HG03060 (cell line): Measurements from ENCODE around the gene RXFP2.
A peak's percentile ranks its signal among the peaks of the same experiment; 100 is the strongest.

Experiments
- ATAC-seq: cut with Tn5 transposase; IDR thresholded peaks from one replicate; pipeline ENCODE4 v1.9.1; 2021; ENCODE audit warnings: low read depth, moderate number of reproducible peaks; ENCODE audit not compliant: unreplicated experiment

The RXFP2 gene

DNA sequence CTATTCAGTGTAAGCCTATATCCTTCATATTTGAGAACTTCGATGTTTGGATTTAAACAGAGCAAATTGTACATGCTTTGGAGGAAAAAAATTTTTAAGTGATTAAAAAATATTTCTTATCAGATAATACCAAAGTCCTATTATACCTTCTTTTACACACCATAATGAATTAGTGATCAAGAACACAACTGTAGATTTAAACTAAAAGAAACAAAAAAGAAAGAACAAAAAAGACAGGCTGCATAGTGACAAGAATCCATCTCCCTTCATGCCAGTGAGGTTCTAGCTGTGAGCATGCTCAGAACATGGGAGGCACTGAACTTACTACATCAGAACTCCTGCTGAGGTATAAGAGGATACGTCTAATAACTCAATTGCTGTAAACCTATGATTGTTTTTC lies at the start of gene RXFP2:
Gene RXFP2, plus strand, starts transcription at position 301 of the 400 bp plus-strand sequence. Its CDS starts 87 bp downstream, at position 388.
- ATAC-seq = no peak

DNA sequence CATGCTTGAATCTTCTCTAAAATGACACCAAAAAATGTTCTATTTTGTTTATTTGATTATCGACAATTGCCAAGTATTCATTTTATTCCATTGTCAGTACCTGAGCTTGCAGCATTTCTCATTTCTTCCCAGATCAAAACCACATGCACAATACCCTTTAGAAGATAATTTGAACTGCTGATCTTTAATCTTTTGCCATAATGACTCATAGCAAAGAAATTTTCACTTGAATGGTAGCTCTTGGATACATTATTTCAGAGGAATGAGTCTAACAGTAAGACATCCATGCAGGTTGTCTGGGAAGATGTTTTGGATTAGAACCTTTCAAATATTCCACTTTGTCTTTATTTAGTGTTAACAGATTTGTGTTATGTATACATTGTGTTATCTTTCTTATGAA lies 42.0 kb upstream of the RXFP2 start:
- no peak for ATAC-seq

GRCh38 chr13:31699650-31700049 lies 39.7 kb upstream of the RXFP2 start:
- no peak for ATAC-seq

- no peak for ATAC-seq
Measured at GRCh38 chr13:31703780-31704179, 35.5 kb upstream of the RXFP2 start.

DNA sequence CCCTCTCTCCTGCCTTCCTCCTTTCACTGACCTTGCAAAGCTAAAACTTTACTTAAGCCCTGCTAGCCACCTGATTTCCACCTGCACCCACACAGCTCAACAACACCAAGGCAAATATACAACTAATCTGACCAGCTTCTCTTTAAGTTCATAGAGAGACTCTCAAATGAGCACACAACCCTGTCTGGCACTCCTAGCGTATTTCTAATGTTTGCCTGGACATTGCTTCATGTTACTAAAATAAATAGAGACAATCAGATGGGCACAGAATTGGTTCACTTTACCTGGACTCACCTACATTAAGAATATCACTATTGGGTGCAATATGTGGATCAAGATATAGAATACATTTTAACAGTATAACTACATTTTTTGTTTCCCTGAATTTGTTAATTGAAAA lies 33.2 kb upstream of the RXFP2 start:
- no peak for ATAC-seq

GRCh38 chr13:31717583-31717982 lies 21.7 kb upstream of the RXFP2 start:
- ATAC-seq = no peak

GRCh38 chr13:31719214-31719613 lies 20.1 kb upstream of the RXFP2 start:
- no peak for ATAC-seq

DNA sequence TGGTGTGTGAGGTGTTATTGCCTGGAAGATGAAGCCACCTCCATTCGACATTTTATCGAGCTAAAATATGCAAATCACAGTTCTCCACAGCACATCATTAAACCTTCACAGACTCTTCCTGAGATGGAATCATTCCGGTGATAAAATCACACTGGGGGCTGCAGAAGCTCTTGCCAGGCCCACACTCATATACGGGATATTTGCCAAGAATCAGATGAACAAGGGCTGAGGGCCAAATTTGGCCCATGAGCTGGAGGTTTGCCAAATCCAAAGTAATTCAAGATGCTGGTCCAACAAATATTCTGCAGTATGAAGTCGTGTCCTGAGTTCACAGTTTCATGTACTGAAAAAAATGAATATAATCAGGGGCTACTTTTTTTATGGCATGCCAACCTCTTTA lies 16.7 kb upstream of the RXFP2 start:
- no peak for ATAC-seq

DNA sequence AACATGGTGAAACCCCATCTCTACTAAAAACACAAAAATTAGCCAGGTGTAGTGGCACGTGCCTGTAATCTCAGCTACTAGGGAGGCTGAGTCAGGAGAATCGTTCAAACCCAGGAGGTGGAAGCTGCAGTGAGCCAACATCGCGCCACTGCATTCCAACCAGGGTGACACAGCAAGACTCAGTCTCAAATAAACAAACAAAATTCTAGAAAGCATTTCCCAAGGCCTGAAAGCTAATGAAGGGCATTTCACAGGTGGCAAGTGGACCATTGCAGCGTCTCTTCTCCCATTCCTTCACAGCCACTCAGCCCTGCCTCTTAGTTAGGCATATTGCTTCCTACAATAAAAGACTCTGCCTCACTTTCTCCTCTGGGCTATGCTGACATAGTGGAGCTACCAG lies 13.5 kb upstream of the RXFP2 start:
- no peak for ATAC-seq

DNA sequence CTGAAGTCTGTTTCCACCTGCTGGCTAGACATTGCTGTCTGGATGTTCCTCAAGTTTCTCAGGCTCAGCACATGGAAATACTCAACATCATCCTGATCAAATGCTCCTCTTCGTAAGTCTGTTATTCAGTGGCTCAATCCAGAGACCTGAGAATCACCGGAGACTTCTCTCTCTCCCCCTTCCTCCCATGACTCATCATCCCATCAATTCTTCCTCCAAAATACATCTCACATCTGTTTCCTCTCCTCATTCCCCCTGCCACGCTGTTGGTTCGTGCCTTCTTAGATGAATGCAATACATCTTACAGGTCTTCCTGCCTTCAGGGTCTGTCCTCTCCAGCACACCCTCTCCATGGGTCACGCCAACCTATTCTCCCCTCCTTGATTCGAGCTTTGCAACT lies 7.4 kb upstream of the RXFP2 start:
- ATAC-seq = no peak

DNA sequence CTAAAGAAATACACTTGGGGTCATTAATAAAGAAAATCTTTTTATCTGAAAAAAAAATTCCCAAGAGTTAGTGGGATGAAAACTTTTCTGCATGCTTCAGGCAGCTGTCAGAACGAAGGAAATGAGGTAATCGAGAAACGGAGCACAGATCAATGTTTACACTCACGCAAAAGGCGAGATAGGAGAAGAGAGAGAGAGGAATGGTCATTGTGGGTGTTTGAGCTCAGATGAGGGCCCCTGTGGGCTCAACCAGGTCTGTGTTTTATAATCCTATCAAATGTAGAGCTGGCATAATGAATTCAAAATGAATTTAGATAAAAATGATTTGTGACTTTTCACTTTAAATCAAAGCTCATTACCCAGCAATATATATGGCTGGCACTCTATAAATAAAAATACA lies 6.3 kb upstream of the RXFP2 start:
- ATAC-seq = no peak

DNA sequence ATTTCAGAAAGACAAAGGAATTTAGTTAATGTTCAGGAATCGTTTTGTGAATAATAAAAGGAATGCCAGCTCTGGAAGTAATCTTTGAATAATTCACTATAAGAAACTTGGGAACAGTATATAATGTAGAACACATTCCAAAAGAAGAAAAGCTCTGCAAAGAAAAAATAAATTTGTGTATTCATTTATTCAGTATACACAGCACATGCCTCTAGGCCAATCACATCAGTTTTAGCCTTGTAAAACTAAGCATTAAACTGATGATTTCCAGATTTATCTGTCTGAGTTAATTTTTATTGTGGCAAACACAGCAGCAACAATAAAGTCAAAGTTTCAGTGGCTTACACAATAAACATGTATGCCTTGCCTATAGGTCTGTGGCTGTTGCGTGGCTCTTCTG lies 5.7 kb upstream of the RXFP2 start:
- ATAC-seq = no peak

DNA sequence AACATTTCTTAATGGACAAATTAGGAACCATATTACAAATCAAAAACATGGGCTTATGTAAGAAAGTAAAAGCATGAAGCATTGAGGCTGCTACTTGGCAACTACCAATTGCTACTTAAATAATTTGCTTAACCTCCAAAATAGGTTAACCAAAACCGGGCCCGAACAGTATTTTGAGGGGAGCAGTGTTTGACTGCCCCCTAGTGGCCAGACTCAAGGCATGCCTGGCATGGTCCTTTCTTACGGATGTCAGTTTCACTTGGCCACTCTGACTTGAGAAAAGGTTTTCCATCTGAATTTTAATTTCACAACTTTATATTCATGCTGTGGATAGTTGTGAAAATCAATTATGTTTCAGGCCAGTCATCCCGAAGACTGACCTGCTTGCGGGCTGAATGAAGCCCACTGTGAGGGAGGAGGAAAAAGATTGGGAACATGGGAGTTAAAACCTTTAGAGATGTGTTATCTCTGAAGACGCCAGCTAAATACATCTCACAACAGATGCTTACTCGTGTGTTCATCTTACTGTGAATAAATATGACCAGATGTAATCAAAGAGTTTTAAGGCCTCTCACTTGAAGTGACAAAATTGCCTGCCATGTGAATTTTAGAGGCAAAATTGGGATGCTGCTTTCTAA lies 2.9 kb downstream of the RXFP2 start:
- peak; percentile 60 for ATAC-seq

DNA sequence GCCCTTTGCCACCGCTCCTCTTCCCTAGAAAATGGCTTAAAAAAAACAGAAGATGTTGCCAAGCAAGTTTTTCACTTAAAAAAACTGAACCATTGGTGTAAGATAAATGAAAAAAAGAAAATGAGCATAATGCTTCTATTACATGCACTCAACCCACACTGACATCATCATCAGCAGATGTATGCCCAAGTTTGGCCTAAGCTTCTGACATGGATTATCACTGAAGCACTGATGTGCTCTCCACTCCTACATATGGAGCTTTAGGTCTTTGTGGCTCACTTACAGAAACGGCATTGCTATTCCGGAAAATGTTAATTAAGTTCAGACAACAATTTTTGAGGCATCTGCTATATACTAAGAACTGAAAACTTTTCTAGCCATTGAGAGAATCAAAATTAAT lies 8.0 kb downstream of the RXFP2 start:
- ATAC-seq = no peak

- no peak for ATAC-seq
Measured at GRCh38 chr13:31747966-31748365, 8.6 kb downstream of the RXFP2 start.

DNA sequence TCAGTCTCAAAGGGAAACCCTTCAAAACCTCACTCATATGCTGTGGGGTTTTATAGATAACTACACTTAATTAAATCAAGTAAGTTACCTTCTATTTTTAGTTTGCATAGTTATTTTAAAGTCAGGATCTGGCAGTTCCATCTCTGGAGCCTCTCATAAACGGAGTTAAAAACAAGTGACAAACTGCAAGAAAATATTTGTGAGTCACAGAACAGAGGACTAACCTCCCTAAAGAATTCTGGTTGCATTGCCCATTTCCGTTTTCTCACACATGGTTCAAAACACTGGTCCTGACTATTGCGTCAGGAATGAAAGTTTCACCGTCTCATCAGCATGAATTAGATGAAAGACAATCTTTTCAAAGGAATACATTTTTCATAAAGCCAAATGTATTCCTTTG lies 10.6 kb downstream of the RXFP2 start:
- ATAC-seq = no peak

DNA sequence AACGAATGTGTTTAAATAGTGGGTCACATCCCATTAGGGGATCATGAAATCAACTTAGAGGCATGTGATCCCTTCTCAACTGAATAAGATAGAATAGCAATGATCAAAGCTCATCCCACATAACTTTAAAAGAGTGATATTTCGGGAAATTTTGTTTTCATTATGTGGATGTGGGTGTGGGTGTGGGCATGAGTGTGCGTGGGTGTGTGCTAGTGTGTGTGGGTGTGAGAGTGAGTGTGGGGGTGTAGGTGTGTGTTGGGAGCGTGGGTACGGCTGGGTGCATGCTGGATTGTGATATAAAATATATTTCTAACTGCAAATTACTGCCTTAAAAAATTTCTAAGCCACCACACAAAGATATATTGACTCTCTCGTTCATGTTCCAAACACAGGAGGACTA lies 15.9 kb downstream of the RXFP2 start:
- ATAC-seq = no peak

- no peak for ATAC-seq
Measured at GRCh38 chr13:31755803-31756212, 16.5 kb downstream of the RXFP2 start.

- ATAC-seq = no peak
Measured at GRCh38 chr13:31756346-31756745, 17.0 kb downstream of the RXFP2 start.

- ATAC-seq = no peak
Measured at GRCh38 chr13:31761951-31762350, 22.6 kb downstream of the RXFP2 start.

GRCh38 chr13:31764556-31764955 lies 25.2 kb downstream of the RXFP2 start:
- no peak for ATAC-seq

- no peak for ATAC-seq
Measured at GRCh38 chr13:31765138-31765785, 25.9 kb downstream of the RXFP2 start.
